WI38 (cell line): ENCODE data around the gene IWS1.

Source experiments
- H3K4me3 ChIP-seq: 2 replicates; pipeline ENCODE4 v1.5.1; 2011; ENCODE audit warnings: low read depth, mild to moderate bottlenecking, control low read depth, low read length
- TF ChIP-seq, protein P1 (sequence below): IDR thresholded peaks from 2 replicates; pipeline ENCODE4 v1.5.1; 2012; ENCODE audit warnings: low read depth, mild to moderate bottlenecking, control low read depth, low read length

The IWS1 gene

DNA sequence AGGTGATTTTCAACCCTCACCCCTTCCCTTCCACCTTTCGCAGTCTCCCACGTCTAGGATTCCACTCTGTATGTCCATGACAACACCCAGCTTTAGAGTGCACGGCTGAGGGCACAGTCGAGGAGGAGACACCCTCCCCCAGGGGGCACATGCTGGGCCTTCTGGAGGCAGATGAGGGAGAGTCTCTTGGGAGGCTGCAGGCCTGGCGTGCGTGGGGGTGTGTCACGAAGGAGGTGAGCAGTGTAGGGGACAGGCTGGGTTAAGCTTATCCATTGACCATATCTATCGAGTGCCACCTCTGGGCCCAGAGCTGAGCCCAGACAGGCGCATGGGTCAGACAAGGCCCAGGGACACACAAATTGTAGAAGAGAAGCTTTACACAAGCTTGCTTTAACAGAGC lies 89.2 kb downstream of the IWS1 start:
- no peak overlapping the region for H3K4me3 ChIP-seq
- TF ChIP-seq, protein P1, sequence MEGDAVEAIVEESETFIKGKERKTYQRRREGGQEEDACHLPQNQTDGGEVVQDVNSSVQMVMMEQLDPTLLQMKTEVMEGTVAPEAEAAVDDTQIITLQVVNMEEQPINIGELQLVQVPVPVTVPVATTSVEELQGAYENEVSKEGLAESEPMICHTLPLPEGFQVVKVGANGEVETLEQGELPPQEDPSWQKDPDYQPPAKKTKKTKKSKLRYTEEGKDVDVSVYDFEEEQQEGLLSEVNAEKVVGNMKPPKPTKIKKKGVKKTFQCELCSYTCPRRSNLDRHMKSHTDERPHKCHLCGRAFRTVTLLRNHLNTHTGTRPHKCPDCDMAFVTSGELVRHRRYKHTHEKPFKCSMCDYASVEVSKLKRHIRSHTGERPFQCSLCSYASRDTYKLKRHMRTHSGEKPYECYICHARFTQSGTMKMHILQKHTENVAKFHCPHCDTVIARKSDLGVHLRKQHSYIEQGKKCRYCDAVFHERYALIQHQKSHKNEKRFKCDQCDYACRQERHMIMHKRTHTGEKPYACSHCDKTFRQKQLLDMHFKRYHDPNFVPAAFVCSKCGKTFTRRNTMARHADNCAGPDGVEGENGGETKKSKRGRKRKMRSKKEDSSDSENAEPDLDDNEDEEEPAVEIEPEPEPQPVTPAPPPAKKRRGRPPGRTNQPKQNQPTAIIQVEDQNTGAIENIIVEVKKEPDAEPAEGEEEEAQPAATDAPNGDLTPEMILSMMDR, result no peak

DNA sequence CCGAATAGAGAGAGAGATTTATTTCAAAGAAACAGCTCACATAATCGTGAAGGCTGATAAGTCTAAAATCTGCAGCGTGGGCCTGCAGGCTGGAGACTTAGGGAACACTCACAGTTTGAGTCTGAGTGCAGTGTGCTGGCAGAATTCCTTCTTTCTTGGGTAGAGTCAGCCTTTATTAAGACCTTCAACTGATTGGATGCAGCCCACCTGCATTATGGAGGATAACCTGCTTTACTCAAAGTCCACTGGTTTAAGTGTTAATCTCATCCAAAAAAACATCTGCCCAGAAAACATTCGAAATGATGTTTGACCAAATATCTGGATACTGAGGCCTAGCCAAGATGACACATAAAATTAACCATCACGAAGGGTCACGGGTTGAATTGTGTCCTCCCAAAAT lies 91.8 kb downstream of the IWS1 start:
- TF ChIP-seq, protein P1, result no peak
- no peak overlapping the region for H3K4me3 ChIP-seq

DNA sequence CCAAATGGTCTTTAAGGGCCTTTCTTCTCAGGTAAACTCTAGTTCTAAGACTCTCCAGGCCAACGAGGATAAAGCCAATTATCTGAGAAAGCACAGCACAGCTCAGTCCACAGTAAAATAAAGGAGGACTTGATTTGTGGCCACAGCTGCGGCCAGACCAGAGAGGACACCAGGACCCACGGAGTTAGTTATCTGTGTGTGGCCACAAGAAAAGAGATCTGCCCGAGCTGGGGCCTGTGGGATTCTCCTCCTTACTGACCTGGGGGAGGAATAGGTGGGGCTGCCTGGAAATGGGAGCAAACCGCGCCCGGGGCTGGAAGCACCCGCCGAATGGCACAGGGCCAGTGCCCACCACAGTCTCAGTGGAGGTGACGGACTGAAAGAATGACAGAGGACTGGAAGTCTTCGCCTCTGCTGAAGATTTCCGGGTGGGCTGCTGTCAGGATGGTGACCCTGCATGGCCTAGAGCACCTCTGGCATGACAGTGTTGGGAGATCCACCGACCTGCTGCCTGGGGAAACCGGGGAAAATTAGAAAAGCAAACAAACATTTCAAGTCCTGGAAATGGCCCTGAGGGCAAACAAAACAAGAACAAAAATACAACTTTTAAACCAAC lies 94.8 kb downstream of the IWS1 start:
- TF ChIP-seq, protein P1, result no peak
- H3K4me3 ChIP-seq, result no peak overlapping the region
